Measurements from ENCODE around the gene DTNA.
"Not testable (repeated sequence)": the region's sequence is repeated elsewhere in the genome, so short reads cannot be mapped to it uniquely, and the experiment has no call there.

DTNA gene

GRCh38 chr18:34725737-34726136 lies 15.6 kb downstream of the DTNA start:
- DNase-seq (ENCODE audit: low read depth): not testable (repeated sequence)

- DNase-seq (ENCODE audit: low read depth): no peak
Observed at GRCh38 chr18:34726286-34727004, 16.3 kb downstream of the DTNA start.

GRCh38 chr18:34729264-34729663 lies 19.2 kb downstream of the DTNA start:
- DNase-seq (ENCODE audit: low read depth): no peak

GRCh38 chr18:34729740-34730355 lies 19.8 kb downstream of the DTNA start:
- DNase-seq (ENCODE audit: low read depth): no peak

GRCh38 chr18:34730774-34731173 lies 20.7 kb downstream of the DTNA start:
- no peak for DNase-seq (ENCODE audit: low read depth)

GRCh38 chr18:34734056-34734455 lies 24.0 kb downstream of the DTNA start:
- no peak for DNase-seq (ENCODE audit: low read depth)

- DNase-seq (ENCODE audit: low read depth): not testable (repeated sequence)
Observed at GRCh38 chr18:34734526-34734925, 24.4 kb downstream of the DTNA start.

- DNase-seq (ENCODE audit: low read depth): no peak
Observed at GRCh38 chr18:34738175-34738894, 28.2 kb downstream of the DTNA start.

GRCh38 chr18:34740101-34740500 lies 30.0 kb downstream of the DTNA start:
- no peak for DNase-seq (ENCODE audit: low read depth)

- DNase-seq (ENCODE audit: low read depth): no peak
Observed at GRCh38 chr18:34740724-34741123, 30.6 kb downstream of the DTNA start.

- DNase-seq (ENCODE audit: low read depth): no peak
Observed at GRCh38 chr18:34741401-34741800, 31.3 kb downstream of the DTNA start.

GRCh38 chr18:34742891-34743341 lies 32.8 kb downstream of the DTNA start:
- DNase-seq (ENCODE audit: low read depth): no peak

GRCh38 chr18:34744569-34744968 lies 34.5 kb downstream of the DTNA start:
- no peak for DNase-seq (ENCODE audit: low read depth)

- no peak for DNase-seq (ENCODE audit: low read depth)
Observed at GRCh38 chr18:34746614-34747013, 36.5 kb downstream of the DTNA start.

GRCh38 chr18:34749721-34750120 lies 39.6 kb downstream of the DTNA start:
- DNase-seq (ENCODE audit: low read depth): no peak

GRCh38 chr18:34752056-34752455 lies 42.0 kb downstream of the DTNA start:
- no peak for DNase-seq (ENCODE audit: low read depth)

- DNase-seq (ENCODE audit: low read depth): no peak
Observed at GRCh38 chr18:34754300-34754699, 44.2 kb downstream of the DTNA start.

GRCh38 chr18:34757666-34758065 lies 47.6 kb downstream of the DTNA start:
- no peak for DNase-seq (ENCODE audit: low read depth)

GRCh38 chr18:34758378-34758948 lies 48.4 kb downstream of the DTNA start:
- no peak for DNase-seq (ENCODE audit: low read depth)

GRCh38 chr18:34760444-34760843 lies 50.3 kb downstream of the DTNA start:
- no peak for DNase-seq (ENCODE audit: low read depth)

- DNase-seq (ENCODE audit: low read depth): no peak
Observed at GRCh38 chr18:34764451-34764850, 54.4 kb downstream of the DTNA start.

- DNase-seq (ENCODE audit: low read depth): no peak
Observed at GRCh38 chr18:34767601-34768027, 57.5 kb downstream of the DTNA start.

- DNase-seq (ENCODE audit: low read depth): no peak
Observed at GRCh38 chr18:34771958-34772357, 61.9 kb downstream of the DTNA start.
